Cardiac fibroblast (primary cell): ENCODE results near the gene SLC35G1.

Source experiments
- DNase-seq, 2 donors: peaks; one replicate each; pipeline versions ENCODE4 v3.0.0 to v3.0.0-alpha.2; 2010; ENCODE audit warnings: low read depth in 2 of 2
- H3K4me3 ChIP-seq, 2 donors: replicated peaks in 1 of 2; 1 replicate in 1 of 2; 2 replicates in 1 of 2; pipeline ENCODE4 v1.5.1; 2011; ENCODE audit warnings: low read depth in 2 of 2, low read length in 2 of 2, mild to moderate bottlenecking in 2 of 2, moderate library complexity in 1 of 2
- CTCF ChIP-seq: IDR thresholded peaks from one replicate; pipeline ENCODE4 v1.5.1; 2011; ENCODE audit warnings: low read depth, mild to moderate bottlenecking, low read length, inconsistent platforms

SLC35G1 gene

DNA sequence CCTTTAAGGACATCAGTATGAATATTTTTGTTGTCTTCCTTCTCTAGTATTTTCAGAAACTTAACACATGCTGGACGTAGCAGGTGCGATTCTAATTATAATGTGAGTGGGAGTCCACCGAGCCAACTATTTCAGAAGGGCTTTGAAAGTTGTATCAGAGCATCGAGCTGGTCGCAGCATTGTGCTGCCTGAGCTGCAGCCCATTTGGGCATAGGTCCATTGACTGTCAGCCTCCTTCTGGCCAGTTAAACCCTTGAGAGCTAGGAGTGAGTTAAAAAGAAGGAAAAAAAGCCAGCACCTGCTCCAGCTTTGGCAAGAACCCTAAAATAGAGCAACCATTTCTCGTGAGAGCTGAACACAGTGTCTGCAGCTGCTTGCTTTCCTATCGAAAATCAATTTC is 47.8 kb downstream of the SLC35G1 start:
- no peak overlapping the region for H3K4me3 ChIP-seq
- DNase-seq, result no peak
- no peak for TF ChIP-seq CTCF

- no peak overlapping the region for H3K4me3 ChIP-seq
- TF ChIP-seq CTCF, result no peak
- DNase-seq, result peak in 1 of 2 donors; percentile 36
Measured at GRCh38 chr10:93945819-93946218, 52.0 kb downstream of the SLC35G1 start.

GRCh38 chr10:93947055-93947454 is 53.3 kb downstream of the SLC35G1 start:
- peak; percentile 73 to 83 for DNase-seq
- no peak for TF ChIP-seq CTCF
- H3K4me3 ChIP-seq, result no peak overlapping the region

- no peak for TF ChIP-seq CTCF
- peak in 1 of 2 donors; percentile 10 for DNase-seq
- H3K4me3 ChIP-seq, result no peak overlapping the region
Measured at GRCh38 chr10:93947524-93947923, 53.7 kb downstream of the SLC35G1 start.

GRCh38 chr10:93951905-93952304 is 58.1 kb downstream of the SLC35G1 start:
- H3K4me3 ChIP-seq, result no peak overlapping the region
- no peak for TF ChIP-seq CTCF
- no peak for DNase-seq
